ENCODE measurements around the gene ITPKB.

The ITPKB gene

GRCh38 chr1:226682871-226683814 lies 55.9 kb downstream of the ITPKB start:
- DNase-seq, result peak in 1 of 2 experiments; percentile 46

- no peak for DNase-seq
Measured at GRCh38 chr1:226681652-226682493, 57.2 kb downstream of the ITPKB start.

- DNase-seq, result no peak
Measured at GRCh38 chr1:226680653-226681052, 58.4 kb downstream of the ITPKB start.

- DNase-seq, result peak; percentile 78 to 82
Measured at GRCh38 chr1:226679853-226680516, 59.1 kb downstream of the ITPKB start.

GRCh38 chr1:226679262-226679661 lies 59.8 kb downstream of the ITPKB start:
- no peak for DNase-seq

GRCh38 chr1:226678701-226679100 lies 60.4 kb downstream of the ITPKB start:
- DNase-seq, result no peak

GRCh38 chr1:226678251-226678650 lies 60.8 kb downstream of the ITPKB start:
- no peak for DNase-seq

- peak; percentile 54 to 77 for DNase-seq
Measured at GRCh38 chr1:226677027-226678020, 61.8 kb downstream of the ITPKB start.

- DNase-seq, result no peak
Measured at GRCh38 chr1:226676381-226676780, 62.7 kb downstream of the ITPKB start.

- DNase-seq, result no peak
Measured at GRCh38 chr1:226675715-226676357, 63.2 kb downstream of the ITPKB start.

GRCh38 chr1:226674892-226675714 lies 64.0 kb downstream of the ITPKB start:
- peak in 1 of 2 experiments; percentile 74 for DNase-seq

GRCh38 chr1:226672339-226672762 lies 66.7 kb downstream of the ITPKB start:
- DNase-seq, result no peak

GRCh38 chr1:226671277-226671676 lies 67.8 kb downstream of the ITPKB start:
- DNase-seq, result no peak

- no peak for DNase-seq
Measured at GRCh38 chr1:226670073-226670472, 69.0 kb downstream of the ITPKB start.

- no peak for DNase-seq
Measured at GRCh38 chr1:226668173-226668560, 70.9 kb downstream of the ITPKB start.

- DNase-seq, result no peak
Measured at GRCh38 chr1:226666692-226667091, 72.4 kb downstream of the ITPKB start.

GRCh38 chr1:226666164-226666506 lies 72.9 kb downstream of the ITPKB start:
- peak in 1 of 2 experiments; percentile 36 for DNase-seq

GRCh38 chr1:226665505-226666163 lies 73.4 kb downstream of the ITPKB start:
- DNase-seq, result no peak

- no peak for DNase-seq
Measured at GRCh38 chr1:226664413-226665101, 74.5 kb downstream of the ITPKB start.

All from stimulated activated CD4-positive, alpha-beta T cell treated with anti-CD3 and anti-CD28 coated beads, Interleukin-4, amount 100 ng/mL, for 4 hours (primary cell).